Measurements from ENCODE around the gene MRPL21.
"Not testable (repeated sequence)": the region's sequence is repeated elsewhere in the genome, so short reads cannot be mapped to it uniquely, and the experiment has no call there.

Gene MRPL21

DNA sequence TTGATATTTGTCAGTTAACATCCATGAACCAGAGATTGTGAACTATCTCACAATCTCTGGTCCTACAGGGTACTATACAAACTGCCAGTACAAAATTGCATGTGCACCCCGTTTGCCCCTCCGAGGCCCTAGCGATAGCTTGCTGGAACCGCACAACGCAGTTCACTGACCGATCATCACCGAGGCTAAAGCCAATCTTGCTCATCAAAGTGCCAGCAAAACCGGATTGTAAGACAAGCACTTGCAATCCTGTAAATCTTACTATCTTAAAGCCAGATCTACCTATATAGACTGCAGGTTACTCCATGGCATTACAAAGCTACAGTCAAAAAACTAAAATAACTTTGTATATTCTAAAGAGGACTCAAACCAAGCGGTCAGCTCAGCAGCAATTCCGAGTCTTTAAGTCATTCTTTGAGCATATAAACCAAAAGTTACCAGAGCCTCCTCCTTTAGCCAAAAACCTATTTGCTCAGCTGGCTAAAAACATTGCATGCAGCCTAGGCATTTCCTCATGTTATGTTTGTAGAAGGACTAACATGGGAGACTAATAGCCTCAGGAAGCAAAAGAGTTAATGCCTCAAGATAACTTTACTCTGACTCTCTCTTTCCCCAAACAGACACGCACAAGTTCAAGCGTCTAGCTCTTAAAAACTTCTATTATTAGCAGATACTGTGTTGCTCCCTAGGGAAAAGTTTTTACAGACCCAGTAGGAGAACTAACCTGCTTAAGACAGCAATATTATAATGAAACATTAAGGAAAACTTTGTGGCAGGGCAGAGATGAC lies 31.2 kb downstream of the MRPL21 start:
- no peak for DNase-seq

DNA sequence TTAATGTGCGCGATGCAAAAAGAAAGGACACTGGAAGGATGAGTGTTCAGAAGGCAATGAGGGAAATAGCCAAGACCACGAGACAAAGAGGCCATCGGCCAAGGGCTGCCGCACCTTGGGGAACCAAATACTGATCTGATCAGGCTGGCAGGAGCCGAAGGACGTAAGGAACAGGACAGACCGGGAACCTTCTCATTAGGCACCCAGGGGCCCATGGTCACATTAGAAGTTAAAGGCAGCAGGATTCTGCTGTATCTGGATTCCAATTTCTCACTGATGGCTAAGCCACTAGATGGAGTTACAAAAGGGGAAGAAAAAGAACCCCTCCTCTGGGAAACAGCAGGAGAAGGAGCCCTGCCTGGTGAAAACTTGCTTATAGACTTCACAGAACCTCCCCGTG lies 33.2 kb downstream of the MRPL21 start:
- no peak for DNase-seq

DNA sequence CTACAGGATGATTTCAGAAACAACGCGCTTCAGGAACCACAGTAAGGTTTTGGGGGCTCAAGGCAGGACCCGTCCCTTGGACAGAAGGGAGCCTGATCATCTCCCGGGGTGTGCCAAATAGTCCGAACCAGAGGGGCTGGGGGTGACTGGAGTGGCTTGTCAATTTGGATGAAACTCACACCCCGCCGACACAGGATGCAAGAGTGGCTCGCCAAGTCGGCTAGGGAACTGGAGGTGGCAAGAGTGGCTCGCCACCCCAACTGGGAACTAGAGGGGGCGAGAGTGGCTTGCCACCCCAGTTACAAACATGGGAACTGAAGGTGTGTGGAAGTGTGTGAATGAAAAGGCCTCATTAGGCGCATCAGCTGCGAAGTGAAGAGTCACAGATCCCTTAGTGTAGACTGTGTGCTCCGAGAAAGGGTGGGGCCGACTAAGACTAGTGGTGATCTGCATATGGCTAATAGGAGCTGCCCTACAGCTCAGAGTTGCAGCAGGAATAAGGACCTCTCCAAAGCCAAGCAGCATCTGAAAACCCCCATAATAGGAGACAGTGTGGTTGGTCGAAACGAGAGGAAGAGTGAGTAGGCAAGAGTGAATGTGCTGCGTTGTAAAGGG lies 35.3 kb downstream of the MRPL21 start:
- DNase-seq, result no peak

- DNase-seq, result no peak
Observed at GRCh38 chr11:68867066-68867465, 36.6 kb downstream of the MRPL21 start.

- no peak for DNase-seq
Observed at GRCh38 chr11:68865241-68865640, 38.4 kb downstream of the MRPL21 start.

DNA sequence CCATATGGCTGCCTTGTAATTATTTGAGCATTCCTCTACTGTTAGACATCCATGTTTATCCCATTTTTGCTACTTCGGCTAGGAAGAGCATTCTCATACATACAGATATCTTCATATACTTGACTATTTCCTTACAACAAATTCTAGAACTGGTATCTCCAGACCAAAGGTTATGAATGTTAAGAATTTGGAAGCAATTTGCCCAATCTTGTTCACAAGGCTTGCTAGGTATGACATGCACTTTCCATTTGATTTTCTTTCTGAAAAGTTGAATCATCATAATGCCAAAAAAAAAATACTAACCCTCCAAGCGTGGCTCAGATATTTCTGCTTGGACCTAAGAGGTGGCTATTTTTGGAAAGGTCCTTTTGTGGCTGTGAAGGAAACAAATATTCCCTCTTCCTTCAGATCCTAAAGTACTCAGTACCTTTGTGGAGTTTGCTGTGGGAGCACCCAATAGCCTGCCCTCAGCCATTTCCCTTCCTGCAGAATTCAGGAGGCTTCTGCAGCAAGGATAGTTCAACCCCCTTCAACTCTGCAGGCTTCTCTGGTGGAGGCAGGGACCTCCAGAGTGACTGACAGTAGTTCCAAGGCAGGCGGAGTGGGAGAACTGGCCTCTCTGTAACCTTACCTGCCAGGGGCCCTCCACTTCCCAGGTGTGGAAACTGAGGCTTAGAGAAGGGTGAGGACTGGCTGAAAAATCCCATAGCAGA lies 39.9 kb downstream of the MRPL21 start:
- no peak for DNase-seq

- no peak for DNase-seq
Observed at GRCh38 chr11:68862421-68862820, 41.2 kb downstream of the MRPL21 start.

- no peak for DNase-seq
Observed at GRCh38 chr11:68859123-68859522, 44.5 kb downstream of the MRPL21 start.

- no peak for DNase-seq
Observed at GRCh38 chr11:68857037-68857586, 46.5 kb downstream of the MRPL21 start.

GRCh38 chr11:68856425-68857030 lies 47.1 kb downstream of the MRPL21 start:
- not testable (repeated sequence) for DNase-seq

GRCh38 chr11:68855205-68855981 lies 48.2 kb downstream of the MRPL21 start:
- peak in 5 of 56 donors; percentile 10 to 52 (median 27) for DNase-seq

- DNase-seq, result no peak
Observed at GRCh38 chr11:68854273-68854958, 49.2 kb downstream of the MRPL21 start.

DNA sequence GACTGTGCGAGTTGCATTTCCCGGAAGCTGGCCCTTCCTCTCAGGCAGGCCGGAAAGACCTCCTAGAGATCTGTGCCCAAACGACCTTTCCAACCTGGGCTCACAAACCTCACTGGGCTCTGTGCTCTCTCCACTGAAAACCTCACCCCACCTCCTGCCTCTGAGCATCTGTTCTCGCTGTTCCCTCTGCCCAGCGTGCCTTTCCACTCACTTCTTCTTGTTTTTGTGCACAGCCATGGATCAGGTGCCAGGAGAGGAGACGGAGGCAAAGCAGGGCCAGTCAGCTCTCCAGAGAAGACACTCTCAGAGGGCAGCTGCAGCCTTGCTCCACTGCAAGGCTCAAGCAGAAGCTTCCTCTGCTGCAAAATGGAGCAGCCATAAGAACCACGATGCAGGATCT lies 51.0 kb downstream of the MRPL21 start:
- DNase-seq, result no peak

DNA sequence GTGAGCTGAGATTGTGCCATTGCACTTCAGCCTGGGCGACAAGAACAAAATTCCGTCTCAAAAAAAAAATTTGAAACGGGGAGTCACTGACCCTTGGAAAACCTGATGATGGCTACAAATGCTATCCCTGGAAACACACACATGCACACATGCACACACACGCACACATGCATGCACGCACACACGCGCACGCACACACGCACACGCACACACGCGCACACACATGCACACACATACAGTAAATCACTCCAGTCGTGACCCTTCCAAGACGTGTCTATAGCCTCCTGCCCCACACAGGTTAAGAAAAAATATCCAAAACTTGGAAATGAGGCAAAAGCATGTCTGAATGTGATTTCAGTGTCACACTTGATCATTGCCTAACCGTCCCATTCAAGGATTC lies 55.2 kb downstream of the MRPL21 start:
- DNase-seq, result no peak

- no peak for DNase-seq
Observed at GRCh38 chr11:68847395-68847794, 56.2 kb downstream of the MRPL21 start.

- no peak for DNase-seq
Observed at GRCh38 chr11:68845351-68846002, 58.2 kb downstream of the MRPL21 start.

DNA sequence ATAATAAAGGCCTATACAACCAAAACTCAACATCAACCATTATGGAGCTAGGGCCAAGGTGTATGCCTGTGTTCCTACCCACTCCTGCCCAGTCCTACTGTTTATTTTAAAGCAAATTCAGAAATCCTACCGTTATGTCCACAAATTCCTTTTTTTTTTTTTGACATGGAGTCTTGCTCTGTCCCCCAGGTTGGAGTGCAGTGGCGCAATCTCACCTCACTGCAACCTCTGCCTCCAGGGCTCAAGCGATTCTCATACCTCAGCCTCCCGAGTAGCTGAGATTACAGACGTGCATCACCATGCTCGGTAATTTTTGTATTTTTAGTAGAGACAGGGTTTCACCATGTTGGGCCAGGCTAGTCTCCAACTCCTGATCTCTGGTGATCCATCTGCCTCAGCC lies 58.8 kb downstream of the MRPL21 start:
- DNase-seq, result no peak

- DNase-seq, result no peak
Observed at GRCh38 chr11:68844376-68844775, 59.3 kb downstream of the MRPL21 start.

GRCh38 chr11:68843703-68844312 lies 59.8 kb downstream of the MRPL21 start:
- DNase-seq, result peak in 9 of 56 donors; percentile 11 to 57 (median 20)
